Skin of body (tissue), 2 donors: ENCODE data around the gene ZNF737. TPM values are rescaled to one million over a fixed set of nuclear protein-coding genes. Genes with fewer than 3 reads are reported as not detected.
"Not testable (repeated sequence)": the region's sequence is repeated elsewhere in the genome, so short reads cannot be mapped to it uniquely, and the experiment has no call there.

Source experiments
- DNase-seq: peaks from one replicate; lab custom pipeline; 2025; lab: John Stamatoyannopoulos, UW
- total RNA-seq: library from RNA; depleted of rRNA; stranded (reverse); fragments of >200 nt; gene quantifications from one replicate; pipeline ENCODE4 v1.2.3, GENCODE V29; 2014

The ZNF737 gene
- 26.9 TPM for total RNA-seq

DNA sequence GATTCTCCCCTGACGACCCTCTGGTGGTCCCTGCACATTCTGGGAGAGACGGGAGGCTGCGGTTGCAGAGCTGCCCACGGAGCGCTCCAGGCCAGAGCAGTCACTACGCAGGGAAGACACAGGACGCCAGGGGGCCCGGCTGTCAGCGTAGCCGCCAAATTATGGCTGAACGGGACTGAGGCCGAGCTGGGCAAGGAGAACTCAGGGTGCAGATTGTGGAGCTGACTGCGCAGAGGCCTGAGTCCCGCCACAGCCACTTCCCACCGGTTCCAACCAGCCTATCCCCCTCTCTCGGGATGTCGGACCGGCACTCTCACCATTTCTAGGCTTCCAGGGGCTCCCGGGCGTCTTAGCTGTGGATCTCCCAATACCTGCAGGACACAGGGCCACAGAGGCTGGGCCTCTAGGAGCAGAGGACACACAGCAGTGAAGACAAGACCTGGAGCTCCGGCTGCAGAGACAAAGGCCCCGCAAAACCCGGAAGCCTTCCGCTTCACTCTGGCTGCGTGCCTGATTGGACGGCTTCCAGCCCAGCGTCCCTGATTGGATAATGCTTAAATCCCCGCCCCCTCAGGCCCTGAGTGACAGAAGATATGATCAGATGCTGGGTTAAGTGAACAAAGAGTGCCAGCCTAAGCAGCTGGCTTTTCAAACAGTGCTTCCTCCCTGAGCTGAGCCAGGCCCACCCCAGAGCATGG is at the start of gene ZNF737:
Gene ZNF737 (minus strand): TSS at position 461 of the 698 bp plus-strand sequence. CDS start 141 bp downstream, at position 320.
- DNase-seq = peak; percentile 96

- not testable (repeated sequence) for DNase-seq
These were observed 49.4 kb upstream of the ZNF737 start for GRCh38 chr19:20614971-20615370.

GRCh38 chr19:20612711-20613316 is 47.2 kb upstream of the ZNF737 start:
- no peak for DNase-seq

DNA sequence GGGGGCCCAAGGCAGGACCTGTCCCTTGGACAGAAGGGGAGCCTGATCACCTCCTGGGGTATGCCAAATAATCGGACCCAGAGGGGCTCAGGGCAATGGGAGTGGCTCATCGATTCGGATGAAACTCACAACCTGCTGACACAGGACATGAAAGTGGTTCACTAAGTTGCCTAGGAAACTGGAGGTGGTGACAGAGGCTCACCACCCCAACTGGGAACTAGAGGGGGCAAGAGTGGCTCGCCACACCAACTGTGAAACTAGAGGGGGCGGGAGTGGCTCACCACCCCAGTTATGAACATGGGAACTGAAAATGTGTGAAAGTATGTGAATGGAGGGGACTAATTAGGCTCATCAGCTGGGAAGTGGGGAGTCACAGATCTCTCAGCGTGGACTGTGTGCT is 46.3 kb upstream of the ZNF737 start:
- no peak for DNase-seq

GRCh38 chr19:20607943-20608342 is 42.4 kb upstream of the ZNF737 start:
- DNase-seq = no peak

GRCh38 chr19:20558571-20558970 is 7.0 kb downstream of the ZNF737 start:
- no peak for DNase-seq

GRCh38 chr19:20558011-20558410 is 7.6 kb downstream of the ZNF737 start:
- DNase-seq = no peak

DNA sequence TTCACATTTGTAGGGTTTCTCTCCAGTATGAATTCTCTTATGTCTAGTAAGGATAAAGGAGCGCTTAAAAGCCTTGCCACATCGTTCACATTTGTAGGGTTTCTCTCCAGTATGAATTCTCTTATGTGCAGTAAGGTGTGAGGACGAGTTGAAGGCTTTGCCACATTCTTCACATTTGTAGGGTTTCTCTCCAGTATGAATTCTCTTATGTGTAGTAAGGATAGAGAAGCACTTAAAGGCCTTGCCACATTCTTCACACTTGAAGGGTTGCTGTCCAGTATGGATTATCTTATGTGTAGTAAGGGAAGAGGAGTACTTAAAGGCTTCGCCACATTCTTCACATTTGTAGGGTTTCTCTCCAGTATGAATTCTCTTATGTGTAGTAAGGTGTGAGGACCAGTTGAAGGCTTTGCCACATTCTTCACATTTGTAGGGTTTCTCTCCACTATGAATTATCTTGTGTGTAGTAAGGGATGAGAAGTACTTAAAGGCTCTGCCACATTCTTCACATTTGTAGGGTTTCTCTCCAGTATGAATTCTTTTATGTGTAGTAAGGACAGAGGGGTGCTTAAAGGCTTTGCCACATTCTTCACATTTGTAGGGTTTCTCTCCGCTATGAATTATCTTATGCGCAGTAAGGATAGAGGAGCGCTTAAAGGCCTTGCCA is 20.8 kb downstream of the ZNF737 start:
- DNase-seq = not testable (repeated sequence)

DNA sequence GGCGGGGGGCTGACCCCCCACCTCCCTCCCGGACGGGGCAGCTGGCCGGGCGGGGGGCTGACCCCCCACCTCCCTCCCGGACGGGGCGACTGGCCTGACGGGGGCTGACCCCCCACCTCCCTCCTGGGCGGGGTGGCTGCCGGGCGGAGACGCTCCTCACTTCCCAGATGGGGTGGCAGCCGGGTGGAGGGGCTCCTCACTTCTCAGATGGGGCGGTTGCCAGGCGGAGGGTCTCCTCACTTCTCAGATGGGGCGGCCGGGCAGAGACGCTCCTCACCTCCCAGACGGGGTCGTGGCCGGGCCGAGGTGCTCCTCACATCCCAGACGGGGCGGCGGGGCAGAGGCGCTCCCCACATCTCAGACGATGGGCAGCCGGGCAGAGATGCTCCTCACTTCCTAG is 35.3 kb downstream of the ZNF737 start:
- not testable (repeated sequence) for DNase-seq

GRCh38 chr19:20513189-20513904 is 52.2 kb downstream of the ZNF737 start:
- DNase-seq = no peak

DNA sequence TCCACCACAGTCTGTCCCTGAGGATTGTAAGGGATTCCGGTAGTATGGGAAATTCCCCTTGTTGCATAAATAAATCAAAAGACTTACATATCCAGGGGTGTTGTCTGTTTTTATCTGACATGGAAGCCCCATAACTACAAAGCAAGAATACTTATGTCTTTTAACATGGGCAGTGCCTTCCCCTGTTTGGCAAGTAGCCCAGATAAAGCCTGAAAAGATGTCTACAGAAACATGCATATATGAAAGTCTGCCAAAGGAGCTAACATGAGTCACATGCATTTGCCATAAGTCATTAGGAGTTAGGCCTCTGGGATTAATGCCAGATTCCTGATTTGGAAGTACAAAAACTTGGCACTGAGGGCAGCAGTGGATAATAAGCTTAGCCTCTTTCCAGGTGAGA is 62.1 kb downstream of the ZNF737 start:
- DNase-seq = no peak

Other genes starting within 250 kb of the ZNF737 start
- 20.5 TPM for gene ZNF626, start 95.8 kb upstream of the ZNF737 start, total RNA-seq
- 7.4 TPM for gene ZNF66, start 210.5 kb upstream of the ZNF737 start, total RNA-seq